ENCODE results near the gene OR6C6. TPM values are rescaled to one million over a fixed set of nuclear protein-coding genes. Genes with fewer than 3 reads are reported as not detected.

The OR6C6 gene
- total RNA-seq, 1 donor: not detected

Other genes with a start within 250 kb of the OR6C6 start
- not detected in 2 replicates for gene OR9K2, start 170.2 kb downstream of the OR6C6 start, total RNA-seq (ENCODE audit: low replicate concordance)
- gene OR10A7, start 75.5 kb downstream of the OR6C6 start, total RNA-seq (ENCODE audit: low replicate concordance): not detected in 2 replicates
- not detected in 2 replicates for gene OR6C74, start 52.0 kb downstream of the OR6C6 start, total RNA-seq (ENCODE audit: low replicate concordance)
- gene OR6C1, start 17.8 kb upstream of the OR6C6 start, total RNA-seq (ENCODE audit: low replicate concordance): not detected in 2 replicates
- gene OR6C3, start 34.2 kb upstream of the OR6C6 start, total RNA-seq (ENCODE audit: low replicate concordance): not detected in 2 replicates
- not detected in 2 replicates for gene OR6C75, start 66.4 kb upstream of the OR6C6 start, total RNA-seq (ENCODE audit: low replicate concordance)
- not detected in 2 replicates for gene OR6C65, start 104.0 kb upstream of the OR6C6 start, total RNA-seq (ENCODE audit: low replicate concordance)
- not detected in 2 replicates for gene OR6C76, start 129.7 kb upstream of the OR6C6 start, total RNA-seq (ENCODE audit: low replicate concordance)
- not detected in 2 replicates for gene OR6C2, start 147.5 kb upstream of the OR6C6 start, total RNA-seq (ENCODE audit: low replicate concordance)
- gene OR6C70, start 173.6 kb upstream of the OR6C6 start, total RNA-seq (ENCODE audit: low replicate concordance): not detected in 2 replicates
- not detected in 2 replicates for gene OR6C68, start 195.8 kb upstream of the OR6C6 start, total RNA-seq (ENCODE audit: low replicate concordance)